Adrenal gland (tissue), 12 donors: ENCODE results near the gene DPEP2NB. TPM values are rescaled to one million over a fixed set of nuclear protein-coding genes. Genes with fewer than 3 reads are reported as not detected.

Experiments
- DNase-seq, 7 donors: peaks; one replicate each; pipeline ENCODE4 v3.0.0-alpha.2; 2019 to 2020
- H3K27ac ChIP-seq, 5 donors: fragments of 200-600 bp; sonication (generic) in 4 of 5; 1 replicate in 3 of 5; 2 replicates in 2 of 5; pipeline versions ENCODE4 v1.5.1 to v1.8.0; 2016 to 2020; ENCODE audit warnings: mild to moderate bottlenecking in 1 of 5
- H3K27me3 ChIP-seq: fragments of 200-600 bp; 2 replicates; pipeline ENCODE4 v1.8.0; 2021
- H3K36me3 ChIP-seq, 2 donors: fragments of 200-600 bp; replicated peaks in 1 of 2; 1 replicate in 1 of 2; 2 replicates in 1 of 2; pipeline versions ENCODE4 v1.5.1 to v1.8.0; 2018 to 2022
- H3K4me1 ChIP-seq, 2 donors: fragments of 200-600 bp; replicated peaks in 1 of 2; 1 replicate in 1 of 2; 2 replicates in 1 of 2; pipeline versions ENCODE4 v1.5.1 to v1.8.0; 2018 to 2021
- H3K4me3 ChIP-seq, 4 donors: fragments of 200-600 bp; sonication (generic) in 3 of 4; one replicate each; pipeline ENCODE4 v1.5.1; 2016 to 2018
- H3K9me3 ChIP-seq, 3 donors: fragments of 200-600 bp; sonication (generic) in 1 of 3; replicated peaks in 1 of 3; 1 replicate in 2 of 3; 2 replicates in 1 of 3; pipeline versions ENCODE4 v1.5.1 to v1.8.0; 2016 to 2021
- POLR2A ChIP-seq, 2 donors: fragments of 450-650 bp; IDR thresholded peaks; one replicate each; pipeline ENCODE4 v1.6.1; 2017; ENCODE audit warnings: antibody characterized with exemption in 2 of 2, mild to moderate bottlenecking in 2 of 2, moderate library complexity in 1 of 2
- WGBS, 4 donors: extraction: QIAGEN DNeasy Blood & Tissue Kit in 2 of 4; methylation state at CpG; one replicate each; pipeline versions ENCODE4 v1.1.5 to v1.1.7; 2013 to 2017; 5-methylcytosine and 5-hydroxymethylcytosine counted together
- intact Hi-C, 2 donors: fragments of 100-400 bp; cut with DNase I; formaldehyde crosslinking; loops; one replicate each; pipeline versions ENCODE4 v1.14.1 to v1.15.0; 2022 to 2023
- polyA plus RNA-seq, 3 donors: library from polyadenylated mRNA; stranded (reverse); fragments of 200-250 nt in 2 of 3; fragments of 350-450 nt in 1 of 3; fragmentation: Illumina TruSeq in 1 of 3; extraction: RNeasy Lipid Tissue Mini Kit (QIAGEN cat#74804) in 1 of 3; gene quantifications; one replicate each; pipeline ENCODE4 v1.2.3, GENCODE V29; 2013 to 2014
- total RNA-seq, 9 donors: library from RNA; depleted of rRNA in 4 of 9; stranded (reverse); fragments of >200 nt in 4 of 9; fragments of 120-200 nt in 1 of 9; fragmentation: NEBNext Ultra II Directional in 1 of 9; extraction: Animal tissue kit (Norgen Biotek cat#: 25700) in 1 of 9; gene quantifications; one replicate each; pipeline versions ENCODE4 v1.1.0 to v1.2.4, GENCODE V29; 2013 to 2023
- TF ChIP-seq, protein P1 (sequence below), 6 experiments: fragments of 450-650 bp in 4 of 6; fragments of 200-600 bp in 2 of 6; sonication (generic) in 1 of 6; IDR thresholded peaks; 1 replicate in 5 of 6; 2 replicates in 1 of 6; pipeline versions ENCODE4 v1.5.1 to v1.8.0; 2016 to 2021; ENCODE audit warnings: antibody characterized with exemption in 6 of 6, mild to moderate bottlenecking in 2 of 6, moderate library complexity in 1 of 6
- donor health status: healthy with polysubstance abuse.
- donor health status: Bipolar disorder and iron deficiency.
- donor health status: DM: yes; HTN: yes; CAD: no.
- donor health status: DM: no; HTN: no; CAD: no.
- donor health status: DM: no; HTN: no; CAD: no.
- donor health status: DM: yes; HTN: yes; CAD: no.

DPEP2NB gene
- total and polyA plus RNA-seq, 12 donors = not detected

- DNase-seq = no peak
- TF ChIP-seq, protein P1, sequence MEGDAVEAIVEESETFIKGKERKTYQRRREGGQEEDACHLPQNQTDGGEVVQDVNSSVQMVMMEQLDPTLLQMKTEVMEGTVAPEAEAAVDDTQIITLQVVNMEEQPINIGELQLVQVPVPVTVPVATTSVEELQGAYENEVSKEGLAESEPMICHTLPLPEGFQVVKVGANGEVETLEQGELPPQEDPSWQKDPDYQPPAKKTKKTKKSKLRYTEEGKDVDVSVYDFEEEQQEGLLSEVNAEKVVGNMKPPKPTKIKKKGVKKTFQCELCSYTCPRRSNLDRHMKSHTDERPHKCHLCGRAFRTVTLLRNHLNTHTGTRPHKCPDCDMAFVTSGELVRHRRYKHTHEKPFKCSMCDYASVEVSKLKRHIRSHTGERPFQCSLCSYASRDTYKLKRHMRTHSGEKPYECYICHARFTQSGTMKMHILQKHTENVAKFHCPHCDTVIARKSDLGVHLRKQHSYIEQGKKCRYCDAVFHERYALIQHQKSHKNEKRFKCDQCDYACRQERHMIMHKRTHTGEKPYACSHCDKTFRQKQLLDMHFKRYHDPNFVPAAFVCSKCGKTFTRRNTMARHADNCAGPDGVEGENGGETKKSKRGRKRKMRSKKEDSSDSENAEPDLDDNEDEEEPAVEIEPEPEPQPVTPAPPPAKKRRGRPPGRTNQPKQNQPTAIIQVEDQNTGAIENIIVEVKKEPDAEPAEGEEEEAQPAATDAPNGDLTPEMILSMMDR (IDR thresholded peaks at IDR 0.05) = no peak
- no peak for TF ChIP-seq POLR2A (IDR thresholded peaks at IDR 0.05)
- WGBS, 4 donors = 44 to 79% (median 69%) methylated on average over 2 to 20 of the region's 20 CpGs
- Histone ChIP-seq H3K4me3 (no peak overlapping the region), H3K36me3 (no peaks in the 10 kb centered on the region), H3K27ac (no peak overlapping the region), H3K9me3 (no peaks in the 10 kb centered on the region), H3K27me3 (no peaks in the 10 kb centered on the region), H3K4me1 (peaks cover 3 to 10% of the 10 kb centered on the region in 2 donors)
- intact Hi-C loops = loop anchor here in 1 of 2 donors (5.0 to 10.0 kb wide), 2 partner anchors 52 to 240 kb away; no protein-coding TSS in a partner anchor
Measured at GRCh38 chr16:67992661-67993206, 23.0 kb downstream of the DPEP2NB start.

DNA sequence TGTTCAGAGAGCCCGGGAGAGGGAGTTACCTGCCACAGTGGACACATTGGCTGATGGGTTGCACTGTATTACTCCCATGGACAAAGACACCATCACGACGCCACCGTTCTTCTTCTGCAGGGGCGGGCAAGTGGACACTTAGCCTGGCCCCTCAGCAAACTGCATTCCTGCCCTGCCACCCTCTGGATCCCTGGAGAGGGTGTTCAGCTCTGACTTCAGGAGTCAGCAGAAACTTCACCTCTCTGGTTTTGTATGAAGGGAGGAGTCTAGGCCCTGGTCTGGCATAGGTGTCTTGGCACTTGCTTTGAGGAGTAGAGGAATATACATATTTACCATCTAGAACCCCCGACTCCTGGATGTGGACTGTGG, 25.7 kb downstream of the DPEP2NB start:
- peaks cover 3 to 14% of the 10 kb centered on the region in 2 donors for H3K4me1 ChIP-seq
- 79 to 93% (median 88%) methylated on average over 3 to 6 of the region's 6 CpGs for WGBS, 4 donors
- TF ChIP-seq POLR2A (IDR thresholded peaks at IDR 0.05) = no peak
- TF ChIP-seq, protein P1 (IDR thresholded peaks at IDR 0.05) = no peak
- no peak for DNase-seq
- no peak overlapping the region for H3K27ac ChIP-seq
- H3K9me3 ChIP-seq = no peaks in the 10 kb centered on the region
- H3K27me3 ChIP-seq = no peaks in the 10 kb centered on the region
- H3K4me3 ChIP-seq = no peak overlapping the region
- no peaks in the 10 kb centered on the region for H3K36me3 ChIP-seq
- intact Hi-C loops = loop anchor here in 1 of 2 donors (5.0 to 10.0 kb wide), 2 partner anchors 55 to 242 kb away; no protein-coding TSS in a partner anchor

- Histone ChIP-seq H3K4me3 (no peak overlapping the region), H3K9me3 (no peaks in the 10 kb centered on the region), H3K36me3 (no peaks in the 10 kb centered on the region), H3K27ac (no peak overlapping the region), H3K4me1 (peaks cover 3 to 20% of the 10 kb centered on the region in 2 donors), H3K27me3 (no peaks in the 10 kb centered on the region)
- WGBS, 4 donors = 83 to 93% (median 88%) methylated on average over 6 to 8 of the region's 8 CpGs
- intact Hi-C loops = loop anchor here (5.0 to 10.0 kb wide), 3 partner anchors 55 to 243 kb away; no protein-coding TSS in a partner anchor
- DNase-seq = no peak
- TF ChIP-seq POLR2A (IDR thresholded peaks at IDR 0.05) = no peak
- TF ChIP-seq, protein P1 (IDR thresholded peaks at IDR 0.05) = no peak
Measured at GRCh38 chr16:67989322-67990017, 26.2 kb downstream of the DPEP2NB start.

DNA sequence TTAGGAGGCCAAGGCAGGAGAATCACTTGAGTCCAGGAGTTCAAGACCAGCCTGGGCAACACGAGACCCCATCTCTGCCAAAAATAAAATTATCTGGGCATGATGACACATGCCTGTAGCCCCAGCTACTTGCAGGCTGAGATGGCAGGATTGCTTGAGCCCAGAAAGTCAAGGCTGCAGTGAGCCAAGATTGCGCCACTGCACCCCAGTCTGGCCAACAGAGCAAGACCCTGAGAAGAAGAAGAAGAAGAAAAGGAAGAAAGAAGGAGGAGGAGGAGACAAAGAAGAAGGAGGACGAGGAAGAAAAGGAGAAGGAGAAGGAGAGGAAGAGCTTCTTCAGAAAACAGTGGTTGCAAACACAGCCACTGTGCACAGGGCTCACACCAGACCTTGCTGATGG, 27.0 kb downstream of the DPEP2NB start:
- no peaks in the 10 kb centered on the region for H3K36me3 ChIP-seq
- H3K9me3 ChIP-seq = no peaks in the 10 kb centered on the region
- 76 to 81% (median 81%) methylated on average over 3 of the region's 3 CpGs for WGBS, 4 donors
- no peak overlapping the region for H3K27ac ChIP-seq
- TF ChIP-seq POLR2A (IDR thresholded peaks at IDR 0.05) = no peak
- TF ChIP-seq, protein P1 (IDR thresholded peaks at IDR 0.05) = no peak
- H3K4me1 ChIP-seq = peaks cover 3 to 26% of the 10 kb centered on the region in 2 donors
- no peak for DNase-seq
- no peaks in the 10 kb centered on the region for H3K27me3 ChIP-seq
- no peak overlapping the region for H3K4me3 ChIP-seq
- intact Hi-C loops = loop anchor here in 1 of 2 donors (10.0 kb wide), 1 partner anchor 236 kb away; no protein-coding TSS in a partner anchor
